ENCODE data around the gene PRPF38B. TPM values are rescaled to one million over a fixed set of nuclear protein-coding genes. Genes with fewer than 3 reads are reported as not detected.

Gene PRPF38B
- polyA plus RNA-seq, 1 experiment, result 35.6 TPM

- ChIA-PET CTCF (interaction anchor here (0.7 to 5.8 kb wide), 6 partner anchors 16 to 446 kb away, joined by 3 to 283 read pairs (median 16); partner anchors contain the start of genes EEIG2 and SLC25A24), POLR2A (no interaction called here)
- no peak for DNase-seq (ENCODE audit: low read depth, low spot score)
- no peak overlapping the region for H3K4me3 ChIP-seq (ENCODE audit: low read depth, low read length)
- H3K9me3 ChIP-seq (ENCODE audit: control insufficient read depth, insufficient read depth, low read length), result no peaks in the 10 kb centered on the region
- no peak overlapping the region for H3K27ac ChIP-seq (ENCODE audit: low read depth, low read length)
- TF ChIP-seq, protein P1, sequence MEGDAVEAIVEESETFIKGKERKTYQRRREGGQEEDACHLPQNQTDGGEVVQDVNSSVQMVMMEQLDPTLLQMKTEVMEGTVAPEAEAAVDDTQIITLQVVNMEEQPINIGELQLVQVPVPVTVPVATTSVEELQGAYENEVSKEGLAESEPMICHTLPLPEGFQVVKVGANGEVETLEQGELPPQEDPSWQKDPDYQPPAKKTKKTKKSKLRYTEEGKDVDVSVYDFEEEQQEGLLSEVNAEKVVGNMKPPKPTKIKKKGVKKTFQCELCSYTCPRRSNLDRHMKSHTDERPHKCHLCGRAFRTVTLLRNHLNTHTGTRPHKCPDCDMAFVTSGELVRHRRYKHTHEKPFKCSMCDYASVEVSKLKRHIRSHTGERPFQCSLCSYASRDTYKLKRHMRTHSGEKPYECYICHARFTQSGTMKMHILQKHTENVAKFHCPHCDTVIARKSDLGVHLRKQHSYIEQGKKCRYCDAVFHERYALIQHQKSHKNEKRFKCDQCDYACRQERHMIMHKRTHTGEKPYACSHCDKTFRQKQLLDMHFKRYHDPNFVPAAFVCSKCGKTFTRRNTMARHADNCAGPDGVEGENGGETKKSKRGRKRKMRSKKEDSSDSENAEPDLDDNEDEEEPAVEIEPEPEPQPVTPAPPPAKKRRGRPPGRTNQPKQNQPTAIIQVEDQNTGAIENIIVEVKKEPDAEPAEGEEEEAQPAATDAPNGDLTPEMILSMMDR (IDR thresholded peaks at IDR 0.05; ENCODE audit: low read depth, low read length), result no peak
- H3K27me3 ChIP-seq (ENCODE audit: control insufficient read depth, insufficient read depth, low read length), result no peaks in the 10 kb centered on the region
Observed at GRCh38 chr1:108646265-108646647, 45.9 kb upstream of the PRPF38B start.

DNA sequence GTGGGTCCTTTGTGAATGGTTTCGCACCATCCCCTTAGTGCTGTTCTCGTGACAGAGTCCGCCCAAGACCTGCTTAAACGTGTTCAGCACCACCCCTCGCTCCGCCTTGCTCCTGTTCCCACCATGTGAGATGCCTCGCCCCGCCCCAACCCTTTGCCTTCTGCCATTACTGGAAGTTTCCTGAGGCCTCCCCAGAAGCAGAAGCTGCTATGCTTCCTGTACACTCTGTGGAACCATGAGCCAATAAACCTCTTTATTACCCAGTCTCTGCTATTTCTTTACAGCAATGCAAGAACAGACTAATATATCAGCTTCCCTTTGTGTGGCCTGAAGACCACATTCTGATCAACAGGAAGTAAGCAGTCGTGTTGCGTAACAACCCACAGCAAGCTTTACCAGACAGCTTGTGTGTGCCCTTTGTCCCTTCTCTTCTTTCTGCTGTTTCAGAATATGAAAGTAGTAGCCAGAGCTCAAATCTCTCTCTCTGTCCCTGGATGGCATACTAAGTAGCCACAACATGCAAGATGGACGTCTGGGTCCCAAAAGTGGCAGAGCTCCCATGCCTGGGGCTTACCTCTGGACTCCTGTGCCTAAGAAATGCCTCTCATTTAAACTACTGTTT, 45.4 kb upstream of the PRPF38B start:
- no peaks in the 10 kb centered on the region for H3K27me3 ChIP-seq (ENCODE audit: control insufficient read depth, insufficient read depth, low read length)
- DNase-seq (ENCODE audit: low read depth, low spot score), result no peak
- no peaks in the 10 kb centered on the region for H3K9me3 ChIP-seq (ENCODE audit: control insufficient read depth, insufficient read depth, low read length)
- H3K27ac ChIP-seq (ENCODE audit: low read depth, low read length), result no peak overlapping the region
- ChIA-PET CTCF (interaction anchor here (0.7 to 5.8 kb wide), 6 partner anchors 15 to 447 kb away, joined by 3 to 283 read pairs (median 16); partner anchors contain the start of genes EEIG2 and SLC25A24), POLR2A (no interaction called here)
- TF ChIP-seq, protein P1 (IDR thresholded peaks at IDR 0.05; ENCODE audit: low read depth, low read length), result no peak
- H3K4me3 ChIP-seq (ENCODE audit: low read depth, low read length), result no peak overlapping the region

- no peak overlapping the region for H3K27ac ChIP-seq (ENCODE audit: low read depth, low read length)
- H3K9me3 ChIP-seq (ENCODE audit: control insufficient read depth, insufficient read depth, low read length), result no peaks in the 10 kb centered on the region
- ChIA-PET CTCF (no interaction called here), POLR2A (no interaction called here)
- H3K4me3 ChIP-seq (ENCODE audit: low read depth, low read length), result no peak overlapping the region
- no peak for DNase-seq (ENCODE audit: low read depth, low spot score)
- TF ChIP-seq, protein P1 (IDR thresholded peaks at IDR 0.05; ENCODE audit: low read depth, low read length), result no peak
- no peaks in the 10 kb centered on the region for H3K27me3 ChIP-seq (ENCODE audit: control insufficient read depth, insufficient read depth, low read length)
Observed at GRCh38 chr1:108653431-108654105, 38.5 kb upstream of the PRPF38B start.

DNA sequence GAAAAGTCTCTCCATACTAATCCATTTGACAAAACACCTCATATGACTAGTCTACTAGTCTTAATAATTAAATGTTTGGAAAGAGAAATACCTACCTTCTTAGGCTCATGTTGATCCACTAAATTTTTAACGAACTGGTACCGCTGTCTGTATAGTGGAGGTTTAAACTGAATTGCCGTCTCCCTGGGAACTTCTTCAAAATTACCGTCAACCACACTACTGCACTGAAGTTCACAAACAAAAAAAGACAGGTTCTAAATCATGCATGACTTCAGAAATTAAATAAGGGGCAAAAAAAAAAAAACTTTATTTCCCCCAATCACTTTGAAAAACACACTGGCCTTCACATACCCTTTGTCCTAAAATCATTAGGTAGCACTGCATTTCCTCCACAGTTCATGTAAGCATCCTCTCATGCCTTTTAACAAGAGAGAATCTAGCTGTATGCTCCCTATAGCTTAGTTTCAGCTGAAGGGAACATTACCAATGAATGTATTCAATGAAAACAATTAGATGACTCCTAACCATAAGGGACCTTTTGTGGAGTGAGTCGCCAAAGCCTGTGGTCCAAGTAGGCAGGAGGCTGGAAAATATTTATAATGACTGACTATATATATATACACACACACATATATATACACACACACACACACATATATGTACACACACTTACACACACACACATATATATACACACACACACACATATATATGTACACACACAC, 34.6 kb upstream of the PRPF38B start:
- Histone ChIP-seq H3K27ac (ENCODE audit: low read depth, low read length) (no peak overlapping the region), H3K4me3 (ENCODE audit: low read depth, low read length) (no peak overlapping the region), H3K27me3 (ENCODE audit: control insufficient read depth, insufficient read depth, low read length) (no peaks in the 10 kb centered on the region), H3K9me3 (ENCODE audit: control insufficient read depth, insufficient read depth, low read length) (no peaks in the 10 kb centered on the region)
- ChIA-PET POLR2A (no interaction called here), CTCF (interaction anchor here (1.5 kb wide), 1 partner anchor 13 kb away, joined by 3 read pairs; no protein-coding TSS in a partner anchor)
- TF ChIP-seq, protein P1 (IDR thresholded peaks at IDR 0.05; ENCODE audit: low read depth, low read length), result no peak
- no peak for DNase-seq (ENCODE audit: low read depth, low spot score)
